IMR-90 (cell line): ENCODE data around the gene OR4E2. TPM values are rescaled to one million over a fixed set of nuclear protein-coding genes. Genes with fewer than 3 reads are reported as not detected.

Experiments
- ATAC-seq: fragments of 200-7000 bp; cut with Tn5 transposase; 2 replicates; pipeline ENCODE4 v1.9.1; 2020; ENCODE audit warnings: low read depth, mild to moderate bottlenecking, moderate library complexity
- BruUV-seq: library from RNA; stranded (reverse); fragments of 400-500 nt; replicated peaks from 2 replicates; lab custom pipeline; 2021; lab: Mats Ljungman, UMichigan
- CTCF ChIA-PET: fragments of 300-600 bp; formaldehyde crosslinking; extraction: SDS; loops from one replicate; lab custom pipeline; 2021; ENCODE audit warnings: antibody characterized with exemption; lab: Yijun Ruan, JAX
- POLR2A ChIA-PET: fragments of 300-600 bp; sonication (Branson Sonifier 250); formaldehyde crosslinking; loops from one replicate; lab custom pipeline; 2022; ENCODE audit warnings: antibody characterized with exemption; ENCODE audit not compliant: unreplicated experiment; lab: Charles Lee
- DNase-seq: peaks from one replicate; pipeline ENCODE4 v3.0.0; 2013
- H2AFZ ChIP-seq: replicated peaks from 2 replicates; pipeline ENCODE3; 2013; ENCODE audit warnings: low read length, mild to moderate bottlenecking; ENCODE audit not compliant: poor library complexity
- H2AK5ac ChIP-seq: 2 replicates; pipeline ENCODE4 v1.6.1; 2013; ENCODE audit warnings: low read depth, low read length, inconsistent platforms
- H2AK9ac ChIP-seq: replicated peaks from 2 replicates; pipeline ENCODE3; 2013; ENCODE audit warnings: mild to moderate bottlenecking, low read depth, low read length, moderate library complexity; ENCODE audit not compliant: poor library complexity
- H2BK120ac ChIP-seq: 2 replicates; pipeline ENCODE4 v1.6.1; 2013; ENCODE audit warnings: low read depth, low read length, inconsistent platforms
- H2BK15ac ChIP-seq: 3 replicates; pipeline ENCODE4 v1.6.1; 2013; ENCODE audit warnings: low read depth, low read length, inconsistent platforms
- H2BK20ac ChIP-seq: 2 replicates; pipeline ENCODE4 v1.6.1; 2013; ENCODE audit warnings: low read depth, mild to moderate bottlenecking, inconsistent platforms, low read length, moderate library complexity
- H2BK5ac ChIP-seq: 2 replicates; pipeline ENCODE4 v1.6.1; 2013; ENCODE audit warnings: mild to moderate bottlenecking, low read depth, low read length, inconsistent platforms; ENCODE audit not compliant: poor library complexity, severe bottlenecking
- H3K14ac ChIP-seq: replicated peaks from 2 replicates; pipeline ENCODE4 v1.6.1; 2013; ENCODE audit warnings: low read depth, low read length, inconsistent platforms
- H3K18ac ChIP-seq: 2 replicates; pipeline ENCODE4 v1.6.1; 2013; ENCODE audit warnings: low read depth, low read length, control low read depth
- H3K23ac ChIP-seq: 2 replicates; pipeline ENCODE4 v1.6.1; 2013; ENCODE audit warnings: low read depth, low read length, inconsistent platforms
- H3K27ac ChIP-seq: 2 replicates; pipeline ENCODE4 v1.5.1; 2013; ENCODE audit warnings: mild to moderate bottlenecking, control low read depth, low read length; ENCODE audit not compliant: insufficient read depth
- H3K27me3 ChIP-seq: 2 replicates; pipeline ENCODE4 v1.6.1; 2013; ENCODE audit warnings: low read length; ENCODE audit not compliant: control insufficient read depth, insufficient read depth
- H3K36me3 ChIP-seq: 2 replicates; pipeline ENCODE4 v1.6.1; 2013; ENCODE audit warnings: low read length, mixed read lengths; ENCODE audit not compliant: control insufficient read depth, insufficient read depth
- H3K4ac ChIP-seq: 2 replicates; pipeline ENCODE4 v1.6.1; 2013; ENCODE audit warnings: low read depth, low read length, inconsistent platforms
- H3K4me1 ChIP-seq: 2 replicates; pipeline ENCODE4 v1.6.1; 2013; ENCODE audit warnings: low read length, mixed read lengths; ENCODE audit not compliant: control insufficient read depth, insufficient read depth
- H3K4me2 ChIP-seq: 2 replicates; pipeline ENCODE4 v1.6.1; 2013; ENCODE audit warnings: low read depth, mild to moderate bottlenecking, control low read depth, low read length, moderate library complexity
- H3K4me3 ChIP-seq: 2 replicates; pipeline ENCODE4 v1.5.1; 2013; ENCODE audit warnings: low read depth, mild to moderate bottlenecking, control low read depth, low read length, moderate library complexity; ENCODE audit not compliant: insufficient read depth
- H3K56ac ChIP-seq: 2 replicates; pipeline ENCODE4 v1.6.1; 2013; ENCODE audit warnings: low read length, inconsistent platforms; ENCODE audit not compliant: insufficient read depth; ENCODE audit errors: extremely low read depth
- H3K79me1 ChIP-seq, 2 experiments: 2 replicates each; pipeline ENCODE4 v1.6.1; 2013; ENCODE audit warnings: low read length in 2 of 2, inconsistent platforms in 1 of 2, low read depth in 1 of 2
- H3K9ac ChIP-seq: 2 replicates; pipeline ENCODE4 v1.6.1; 2013; ENCODE audit warnings: low read depth, low read length, control low read depth
- H3K9me1 ChIP-seq: 2 replicates; pipeline ENCODE4 v1.6.1; 2013; ENCODE audit warnings: low read length, inconsistent platforms; ENCODE audit not compliant: insufficient read depth
- H3K9me3 ChIP-seq: 2 replicates; pipeline ENCODE4 v1.6.1; 2013; ENCODE audit warnings: low read length; ENCODE audit not compliant: control insufficient read depth, insufficient read depth
- H4K20me1 ChIP-seq: 2 replicates; pipeline ENCODE4 v1.6.1; 2013; ENCODE audit warnings: low read length, inconsistent platforms; ENCODE audit not compliant: insufficient read depth
- H4K5ac ChIP-seq: 2 replicates; pipeline ENCODE4 v1.6.1; 2013; ENCODE audit warnings: mild to moderate bottlenecking, low read depth, low read length, control low read depth
- H4K8ac ChIP-seq, 2 experiments: 2 replicates each; pipeline ENCODE4 v1.6.1; 2013; ENCODE audit warnings: low read depth in 2 of 2, low read length in 2 of 2, control low read depth in 1 of 2, inconsistent platforms in 1 of 2
- H4K91ac ChIP-seq: 2 replicates; pipeline ENCODE4 v1.6.1; 2013; ENCODE audit warnings: low read depth, low read length, inconsistent platforms; ENCODE audit not compliant: insufficient read depth
- FOS ChIP-seq: fragments of 150-350 bp; IDR thresholded peaks from 2 replicates; pipeline ENCODE4 v1.6.1; 2016; ENCODE audit warnings: low read depth, low read length
- MAZ ChIP-seq: IDR thresholded peaks from 2 replicates; pipeline ENCODE4 v1.6.1; 2012; ENCODE audit warnings: low read depth, mild to moderate bottlenecking, low read length, improper control_type of control experiment, moderate library complexity, borderline replicate concordance
- RCOR1 ChIP-seq: IDR thresholded peaks from 2 replicates; pipeline ENCODE4 v1.6.1; 2012; ENCODE audit warnings: mild to moderate bottlenecking, low read length, improper control_type of control experiment; ENCODE audit not compliant: insufficient replicate concordance
- USF2 ChIP-seq: fragments of 150-350 bp; IDR thresholded peaks from 2 replicates; pipeline ENCODE4 v1.6.1; 2017; ENCODE audit warnings: mild to moderate bottlenecking, antibody characterized with exemption, low read length, low read depth
- WGBS, 2 experiments: methylation state at CpG; one replicate each; pipeline versions ENCODE4 v1.1.5 to v1.1.7; 2013; ENCODE audit warnings: missing lambda C conversion rate in 2 of 2; ENCODE audit not compliant: insufficient read length in 1 of 2; ENCODE audit errors: extremely low coverage in 2 of 2; 5-methylcytosine and 5-hydroxymethylcytosine counted together
- dilution Hi-C: fragments of 300-500 bp; cut with HindIII; formaldehyde crosslinking; loops from one replicate; pipeline ENCODE4 v1.14.3; 2018; ENCODE audit warnings: low sequenced_read_pairs; ENCODE audit not compliant: unreplicated experiment
- in situ Hi-C: fragments of 300-500 bp; cut with MboI; formaldehyde crosslinking; loops from 3 replicates; pipeline ENCODE4 v1.14.3; 2019; ENCODE audit warnings: low sequenced_read_pairs, inconsistent platforms, mixed read lengths
- intact Hi-C: fragments of 100-400 bp; cut with micrococcal nuclease; formaldehyde crosslinking; loops from 2 replicates; pipeline ENCODE4 v1.10.0; 2022
- polyA plus RNA-seq, 3 experiments: library from polyadenylated mRNA; depleted of rRNA; stranded (reverse); fragments of >200 nt; gene quantifications; 2 replicates each; pipeline ENCODE4 v1.2.3, GENCODE V29; 2012; ENCODE audit warnings: low replicate concordance in 1 of 3
- total RNA-seq: library from RNA; depleted of rRNA; stranded (reverse); fragments of >200 nt; gene quantifications from 2 replicates; pipeline ENCODE4 v1.2.3, GENCODE V29; 2012

Gene OR4E2
- total and polyA plus RNA-seq, 2 of the 4 experiments (the other 2 are of a cell fraction): not detected

GRCh38 chr14:21668377-21668776, 14.7 kb downstream of the OR4E2 start:
- intact Hi-C loops (no loop called here), in situ Hi-C loops (no loop called here), dilution Hi-C loops (no loop called here)
- no peaks in the 10 kb centered on the region for H3K27me3 ChIP-seq
- ChIA-PET CTCF (no interaction called here), POLR2A (no interaction called here)
- H3K27ac ChIP-seq: no peak overlapping the region
- no peak overlapping the region for H2AFZ ChIP-seq
- H2BK5ac ChIP-seq: no peak overlapping the region
- no peaks in the 10 kb centered on the region for H3K4me1 ChIP-seq
- H4K20me1 ChIP-seq: no peaks in the 10 kb centered on the region
- H3K79me1 ChIP-seq: no peaks in the 10 kb centered on the region
- H3K4me3 ChIP-seq: no peak overlapping the region
- H4K8ac ChIP-seq: no peak overlapping the region
- DNase-seq: peak; percentile 76
- H2AK5ac ChIP-seq: no peak overlapping the region
- TF ChIP-seq MAZ: no peak
- TF ChIP-seq FOS: 0 out of 2 replicates have a peak, but pooled peaks have one; percentile 23
- TF ChIP-seq RCOR1: no peak
- TF ChIP-seq USF2: no peak
- H2BK20ac ChIP-seq: no peak overlapping the region
- no peak overlapping the region for H3K4me2 ChIP-seq
- no peak overlapping the region for H2BK120ac ChIP-seq
- no peaks in the 10 kb centered on the region for H3K36me3 ChIP-seq
- no peak overlapping the region for H4K5ac ChIP-seq
- ATAC-seq: peak; percentile 79
- no TSS peak for BruUV-seq
- WGBS, 2 experiments: no CpG with 5 or more reads among the region's 3 CpGs
- no peak overlapping the region for H4K91ac ChIP-seq
- H3K56ac ChIP-seq: no peak overlapping the region
- H2BK15ac ChIP-seq: no peak overlapping the region
- H3K18ac ChIP-seq: no peak overlapping the region
- H3K23ac ChIP-seq: no peak overlapping the region
- no peak overlapping the region for H3K14ac ChIP-seq
- no peaks in the 10 kb centered on the region for H3K9me3 ChIP-seq
- H2AK9ac ChIP-seq: no peak overlapping the region
- H3K4ac ChIP-seq: no peak overlapping the region
- H3K9me1 ChIP-seq: no peaks in the 10 kb centered on the region
- H3K9ac ChIP-seq: no peak overlapping the region
